HG03066 (cell line): ENCODE measurements around the gene DNAH1.
"Not testable (repeated sequence)": the region's sequence is repeated elsewhere in the genome, so short reads cannot be mapped to it uniquely, and the experiment has no call there.

ENCODE experiments used
- ATAC-seq: cut with Tn5 transposase; IDR thresholded peaks from one replicate; pipeline ENCODE4 v1.9.1; 2021; ENCODE audit warnings: low read depth; ENCODE audit not compliant: unreplicated experiment

Gene DNAH1

DNA sequence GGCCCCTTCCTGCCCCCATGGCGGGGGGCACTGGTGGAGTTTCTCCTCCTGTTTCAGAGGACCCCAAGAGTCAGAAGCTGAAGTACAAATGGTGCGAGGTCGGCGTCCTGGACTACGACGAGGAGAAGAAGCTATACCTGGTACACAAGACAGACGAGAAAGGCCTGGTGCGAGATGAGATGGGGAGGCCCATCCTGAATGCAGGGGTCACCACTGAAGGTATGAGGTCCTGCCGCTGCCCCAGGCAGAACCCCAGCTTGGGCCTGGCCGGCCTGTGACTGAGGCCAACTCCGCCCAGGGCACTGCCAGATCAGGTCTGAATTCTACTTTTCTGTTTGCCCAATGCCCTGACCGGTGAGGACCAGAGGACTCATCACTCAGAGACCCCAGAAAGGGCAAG is 15.0 kb downstream of the DNAH1 start:
- ATAC-seq = no peak

DNA sequence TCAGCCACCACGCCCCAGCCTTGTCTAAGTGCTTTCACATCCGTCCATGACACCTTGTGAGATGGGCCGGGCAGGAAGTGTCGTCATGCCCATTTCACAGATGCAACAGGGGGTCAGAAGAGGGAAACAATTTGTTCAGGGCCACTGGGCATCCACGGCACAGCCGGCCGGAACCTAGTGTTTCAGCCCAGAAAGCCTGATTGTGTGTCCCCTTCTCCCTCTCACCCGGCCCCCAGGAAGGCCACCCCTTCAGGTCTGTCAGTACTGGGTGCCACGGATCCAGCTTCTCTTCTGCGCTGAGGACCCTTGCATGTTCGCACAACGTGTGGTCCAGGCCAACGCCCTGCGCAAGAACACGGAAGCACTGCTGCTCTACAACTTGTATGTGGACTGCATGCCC is 15.8 kb downstream of the DNAH1 start:
- no peak for ATAC-seq

- no peak for ATAC-seq
Measured at GRCh38 chr3:52333869-52334557, 17.9 kb downstream of the DNAH1 start.

DNA sequence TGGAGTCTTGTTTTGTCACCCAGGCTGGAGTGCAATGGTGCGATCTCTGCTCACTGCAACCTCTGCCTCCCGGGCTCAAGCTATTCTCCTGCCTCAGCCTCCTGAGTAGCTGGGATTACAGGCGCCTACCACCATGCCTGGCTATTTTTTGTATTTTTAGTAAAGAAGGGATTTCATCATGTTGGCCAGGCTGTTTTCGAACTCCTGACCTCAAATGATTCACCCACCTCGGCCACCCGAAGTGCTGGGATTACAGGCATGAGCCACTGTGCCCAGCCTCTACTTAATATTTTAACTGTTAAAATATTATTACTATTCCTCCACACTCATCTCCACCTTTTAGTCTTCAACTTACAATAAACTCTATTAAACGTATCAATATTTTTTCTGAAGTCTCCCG is 22.0 kb downstream of the DNAH1 start:
- ATAC-seq = not testable (repeated sequence)

DNA sequence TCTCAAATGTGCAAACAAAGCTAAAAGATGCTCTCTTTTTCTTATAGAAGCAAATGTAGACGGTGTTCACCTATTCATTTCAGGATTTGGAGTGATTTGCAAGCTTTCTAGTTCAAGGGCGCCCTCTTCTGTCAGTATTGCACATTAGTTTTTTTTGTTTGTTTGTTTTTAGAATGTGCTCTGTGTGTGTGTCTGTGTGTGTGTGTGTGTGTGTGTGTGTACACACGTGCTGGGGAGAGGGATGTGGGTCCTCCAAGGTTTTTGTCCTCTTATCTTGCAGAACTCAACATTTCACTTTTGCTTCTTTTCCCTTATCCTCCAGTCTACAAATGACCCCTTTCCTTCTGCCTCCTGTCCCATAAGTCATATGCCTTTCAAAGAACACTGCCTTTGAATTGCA is 23.5 kb downstream of the DNAH1 start:
- no peak for ATAC-seq

DNA sequence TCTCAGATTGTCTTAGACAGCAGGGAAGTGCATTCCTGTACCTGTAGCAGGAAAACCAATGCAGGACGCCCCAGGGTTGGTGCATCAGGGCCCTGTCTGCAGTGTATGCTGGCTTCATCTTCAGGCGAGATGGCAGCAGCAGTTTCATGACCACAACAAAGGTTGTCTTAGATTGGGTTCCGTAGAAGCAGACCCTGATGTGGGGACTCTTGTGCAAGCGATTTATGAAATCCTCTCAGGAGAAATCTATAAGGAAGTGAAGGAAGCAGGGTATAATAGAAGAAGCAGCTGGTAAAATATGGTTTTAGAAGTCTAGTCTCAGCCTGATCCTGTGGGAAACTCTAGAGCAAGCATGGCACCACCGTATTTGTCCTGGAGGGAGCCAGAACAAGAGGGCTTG is 25.0 kb downstream of the DNAH1 start:
- ATAC-seq = no peak

GRCh38 chr3:52343946-52344600 is 28.0 kb downstream of the DNAH1 start:
- no peak for ATAC-seq

- ATAC-seq = no peak
Measured at GRCh38 chr3:52345521-52346109, 29.5 kb downstream of the DNAH1 start.

GRCh38 chr3:52346623-52347530 is 30.8 kb downstream of the DNAH1 start:
- no peak for ATAC-seq

DNA sequence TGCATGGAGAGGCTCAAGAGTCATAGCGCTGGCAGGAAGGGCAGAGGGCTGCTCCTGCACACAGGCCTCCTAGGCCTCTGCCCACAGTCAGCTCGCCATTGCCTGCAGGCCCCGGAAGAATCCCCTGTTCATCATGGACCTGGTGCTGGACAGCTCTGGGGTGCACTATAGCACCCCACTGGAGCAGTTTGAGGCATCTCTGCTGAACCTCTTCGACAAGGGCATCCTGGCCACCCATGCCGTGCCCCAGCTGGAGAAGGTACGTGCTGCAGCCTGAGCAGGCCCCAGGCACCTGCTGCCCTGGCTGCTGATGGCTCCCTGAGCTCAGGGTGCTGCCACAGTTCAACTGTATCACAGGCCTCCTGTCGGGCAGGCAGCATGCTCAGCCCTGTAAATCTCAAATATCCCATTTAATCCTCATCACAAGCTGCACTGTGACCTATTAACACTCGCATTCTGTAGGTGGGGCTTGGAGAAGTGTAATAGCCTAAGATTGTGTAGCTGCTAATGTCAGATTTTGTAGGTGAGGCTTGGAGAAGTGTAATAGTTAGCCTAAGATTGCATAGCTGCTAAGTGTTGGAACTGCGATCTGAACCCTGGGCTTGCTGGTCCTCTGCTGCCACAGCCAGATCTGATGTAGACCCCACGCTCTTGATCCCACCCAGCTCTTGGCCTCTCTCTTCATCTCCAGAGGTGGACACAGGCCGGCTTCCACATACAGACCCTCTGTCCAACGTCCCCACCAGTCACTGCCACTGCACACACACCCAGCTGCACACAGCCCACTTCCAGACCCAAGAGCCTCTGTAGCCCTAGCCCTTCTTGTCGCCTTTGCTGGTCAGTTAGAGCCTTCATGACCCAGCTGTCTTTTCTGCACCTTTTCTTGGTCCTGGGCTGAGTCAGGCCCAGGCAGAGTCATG is 31.9 kb downstream of the DNAH1 start:
- ATAC-seq = no peak

DNA sequence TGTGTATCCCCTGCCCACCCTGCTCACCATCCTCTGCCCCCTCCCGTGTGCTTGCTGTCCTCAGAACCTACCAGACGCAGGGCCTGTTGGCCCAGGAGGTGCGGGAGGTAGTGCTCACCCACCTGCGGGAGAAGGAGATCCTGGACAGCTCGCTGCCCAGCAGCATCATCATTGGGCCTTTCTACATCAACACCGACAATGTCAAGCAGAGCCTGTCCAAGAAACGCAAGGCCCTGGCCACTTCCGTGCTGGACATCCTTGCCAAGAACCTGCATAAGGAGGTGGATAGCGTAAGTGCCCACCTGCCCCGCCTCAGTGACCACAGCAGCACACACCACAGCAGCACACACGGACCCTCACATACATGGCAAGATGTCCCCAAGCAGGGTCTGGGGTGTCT is 33.0 kb downstream of the DNAH1 start:
- ATAC-seq = no peak

GRCh38 chr3:52349611-52350395 is 33.7 kb downstream of the DNAH1 start:
- ATAC-seq = no peak

DNA sequence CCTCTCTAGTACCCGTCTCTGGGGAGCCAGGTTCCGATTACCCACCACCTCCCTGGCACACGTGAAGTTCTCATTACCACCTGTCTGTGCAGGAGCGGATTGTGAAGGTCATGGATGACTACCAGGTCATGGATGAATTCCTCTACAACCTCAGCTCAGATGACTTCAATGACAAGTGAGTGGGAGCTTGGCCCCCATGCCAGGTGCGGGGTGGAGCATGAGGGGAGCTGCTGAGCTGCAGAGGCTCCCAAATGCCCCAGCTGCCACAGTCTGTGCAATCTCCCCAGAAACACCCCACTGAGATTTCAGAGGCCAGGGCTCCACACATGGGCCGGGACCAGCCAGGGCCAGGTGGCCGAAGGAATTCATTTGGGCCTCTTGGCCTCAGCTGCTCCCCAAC is 34.3 kb downstream of the DNAH1 start:
- no peak for ATAC-seq

- ATAC-seq = no peak
Measured at GRCh38 chr3:52350981-52351761, 35.1 kb downstream of the DNAH1 start.

- ATAC-seq = no peak
Measured at GRCh38 chr3:52351762-52352368, 35.7 kb downstream of the DNAH1 start.

- no peak for ATAC-seq
Measured at GRCh38 chr3:52352566-52352965, 36.4 kb downstream of the DNAH1 start.

DNA sequence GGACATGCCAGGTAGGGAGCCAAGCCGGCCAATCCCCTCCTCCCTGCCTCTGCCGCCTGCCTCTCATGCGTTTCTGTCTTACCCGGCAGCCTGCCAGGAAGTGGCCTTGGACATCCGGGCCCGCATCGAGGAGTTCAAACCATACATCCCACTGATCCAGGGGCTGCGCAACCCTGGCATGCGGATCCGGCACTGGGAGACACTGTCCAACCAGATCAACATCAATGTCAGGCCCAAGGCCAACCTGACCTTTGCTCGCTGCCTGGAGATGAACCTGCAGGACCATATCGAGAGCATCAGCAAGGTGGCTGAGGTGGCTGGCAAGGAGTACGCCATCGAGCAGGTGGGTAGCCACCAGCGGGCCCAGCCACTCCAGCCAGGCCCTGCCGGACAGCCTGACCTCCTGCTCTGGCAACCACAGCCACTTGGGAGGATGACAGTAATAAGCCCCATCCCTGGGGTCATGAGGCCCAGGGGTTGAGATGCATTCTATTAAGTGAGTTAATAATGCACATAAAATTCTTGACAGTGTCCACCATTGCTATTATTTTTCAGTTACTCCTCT is 37.3 kb downstream of the DNAH1 start:
- ATAC-seq = no peak

DNA sequence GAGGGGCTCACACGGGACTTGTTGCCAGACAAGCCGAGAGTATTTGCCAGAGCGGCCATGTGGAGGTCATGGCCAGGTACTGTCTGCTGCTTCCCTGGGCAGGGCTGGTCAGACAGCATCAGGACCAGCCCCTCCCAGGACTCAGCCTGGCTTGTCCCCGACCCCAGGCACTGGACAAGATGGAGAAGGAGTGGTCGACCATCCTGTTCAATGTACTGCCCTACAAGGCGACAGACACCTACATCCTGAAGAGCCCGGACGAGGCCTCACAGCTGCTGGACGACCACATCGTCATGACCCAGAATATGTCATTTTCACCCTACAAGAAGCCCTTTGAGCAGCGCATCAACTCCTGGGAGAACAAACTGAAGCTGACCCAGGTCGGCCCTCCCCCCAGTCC is 38.6 kb downstream of the DNAH1 start:
- ATAC-seq = no peak
